ENCODE measurements around the gene MPG. TPM values are rescaled to one million over a fixed set of nuclear protein-coding genes. Genes with fewer than 3 reads are reported as not detected.
"Not testable (repeated sequence)": the region's sequence is repeated elsewhere in the genome, so short reads cannot be mapped to it uniquely, and the experiment has no call there.

Gene MPG
- polyA plus RNA-seq, 2 of the 4 experiments (the other 2 are of a cell fraction), result 25.5 to 54.3 TPM

DNA sequence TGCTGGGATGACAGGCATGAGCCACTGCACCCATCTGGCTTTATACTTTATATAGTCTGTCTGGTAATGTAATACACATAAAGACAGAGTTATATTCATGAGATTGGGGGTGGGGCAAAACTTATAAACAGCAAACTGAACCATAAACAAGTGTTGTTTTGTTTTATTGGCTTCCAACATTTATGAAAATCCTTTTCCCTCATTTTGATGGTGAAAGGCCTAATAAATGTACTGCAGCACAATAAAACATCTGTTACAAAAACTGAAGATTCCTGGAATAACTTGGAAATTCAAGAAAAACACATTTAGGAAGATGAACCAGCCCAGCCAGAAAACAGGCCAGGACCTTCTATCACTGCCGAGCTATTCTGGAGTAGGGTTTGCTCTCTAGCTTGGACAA is 44.3 kb downstream of the MPG start:
- no peak for ATAC-seq
- CTCF ChIA-PET, result no interaction called here

DNA sequence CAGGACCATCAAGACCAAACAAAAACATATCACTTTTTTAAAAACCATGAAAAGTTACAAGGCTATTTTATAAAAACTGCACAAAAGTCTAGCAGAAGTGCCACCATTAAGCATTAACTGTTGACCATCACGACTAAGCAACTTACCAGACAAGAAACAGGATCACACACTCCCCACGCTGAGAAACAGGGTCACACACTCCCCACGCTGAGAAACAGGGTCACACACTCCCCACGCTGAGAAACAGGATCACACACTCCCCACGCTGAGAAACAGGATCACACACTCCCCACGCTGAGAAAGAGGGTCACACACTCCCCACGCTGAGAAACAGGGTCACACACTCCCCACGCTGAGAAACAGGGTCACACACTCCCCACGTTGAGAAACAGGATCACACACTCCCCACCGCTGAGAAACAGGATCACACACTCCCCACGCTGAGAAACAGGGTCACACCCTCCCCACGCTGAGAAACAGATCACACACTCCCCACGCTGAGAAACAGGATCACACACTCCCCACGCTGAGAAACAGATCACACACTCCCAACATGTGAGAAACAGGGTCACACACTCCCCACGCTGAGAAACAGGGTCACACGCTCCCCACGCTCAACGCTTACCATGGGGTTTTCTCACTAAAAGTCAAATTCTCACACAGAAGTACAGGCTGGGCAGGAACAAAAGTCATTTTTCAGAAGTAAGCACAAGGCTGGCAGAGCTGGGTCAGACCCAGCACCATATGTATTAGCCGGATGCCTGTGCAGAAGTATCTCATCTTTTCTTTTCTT is 45.7 kb downstream of the MPG start:
- H3K4me3 ChIP-seq; H3K27ac ChIP-seq; DNase-seq (ENCODE audit: low read depth in 1 of 2, low spot score in 1 of 2); H3K4me2 ChIP-seq; ATAC-seq; H3K4me1 ChIP-seq; POLR2A ChIA-PET; H3K9me3 ChIP-seq; FAIRE-seq: not testable (repeated sequence)
- CTCF ChIA-PET, result interaction anchor here (0.6 to 4.9 kb wide), 5 partner anchors 17 to 238 kb away, joined by 3 to 25 read pairs (median 6); partner anchors contain the start of gene HBQ1
- 84% methylated on average over 16 of the region's 19 CpGs for WGBS (ENCODE audit: missing lambda C conversion rate)

More for the DNA sequence above, 44.3 kb downstream of the MPG start:
- no peaks in the 10 kb centered on the region for H3K9me3 ChIP-seq
- FAIRE-seq, result no peak
- peaks cover 8% of the 10 kb centered on the region for H3K4me1 ChIP-seq
- no peak overlapping the region for H3K4me2 ChIP-seq
- DNase-seq (ENCODE audit: low read depth in 1 of 2, low spot score in 1 of 2), result no peak
- no peak overlapping the region for H3K27ac ChIP-seq
- WGBS (ENCODE audit: missing lambda C conversion rate), result 90% methylated on average over 1 of the region's 1 CpG
- POLR2A ChIA-PET, result no interaction called here
- no peak for TF ChIP-seq BHLHE40 (IDR thresholded peaks at IDR 0.05; ENCODE audit: low read depth, low read length)
- no peak for TF ChIP-seq HOXB5 (CRISPR knock-in tag; IDR thresholded peaks at IDR 0.05)
- TF ChIP-seq TFCP2L1 (CRISPR knock-in tag; IDR thresholded peaks at IDR 0.05), result no peak
- TF ChIP-seq FOSL2 (IDR thresholded peaks at IDR 0.05), result no peak
- TF ChIP-seq FOSL2 (CRISPR knock-in tag; IDR thresholded peaks at IDR 0.05), result no peak
- no peak for TF ChIP-seq HOXB13 (CRISPR knock-in tag; IDR thresholded peaks at IDR 0.05; ENCODE audit: low read depth)
- no peak for TF ChIP-seq CBX8 (IDR thresholded peaks at IDR 0.05)
- no peak overlapping the region for H3K4me3 ChIP-seq

GRCh38 chr16:125011-125410 is 47.0 kb downstream of the MPG start:
- TF ChIP-seq CBX2 (IDR thresholded peaks at IDR 0.05; ENCODE audit: borderline replicate concordance, low read depth), result no peak
- TF ChIP-seq HMGXB4 (CRISPR knock-in tag; IDR thresholded peaks at IDR 0.05; ENCODE audit: borderline replicate concordance), result no peak
- no peak for TF ChIP-seq MAZ (IDR thresholded peaks at IDR 0.05; ENCODE audit: borderline replicate concordance, low read depth, low read length)
- no peak for TF ChIP-seq ESRRA (IDR thresholded peaks at IDR 0.05; ENCODE audit: borderline replicate concordance, low read length)
- TF ChIP-seq SREBF2 (IDR thresholded peaks at IDR 0.05), result no peak
- no peak for TF ChIP-seq NPAS2 (CRISPR knock-in tag; IDR thresholded peaks at IDR 0.05; ENCODE audit: borderline replicate concordance)
- TF ChIP-seq MAFK (IDR thresholded peaks at IDR 0.05; ENCODE audit: partially characterized antibody), result no peak
- TF ChIP-seq FOXS1 (CRISPR knock-in tag; IDR thresholded peaks at IDR 0.05), result no peak
- TF ChIP-seq, protein P1, sequence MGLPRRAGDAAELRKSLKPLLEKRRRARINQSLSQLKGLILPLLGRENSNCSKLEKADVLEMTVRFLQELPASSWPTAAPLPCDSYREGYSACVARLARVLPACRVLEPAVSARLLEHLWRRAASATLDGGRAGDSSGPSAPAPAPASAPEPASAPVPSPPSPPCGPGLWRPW (IDR thresholded peaks at IDR 0.05), result no peak
- TF ChIP-seq E2F6 (IDR thresholded peaks at IDR 0.05; ENCODE audit: borderline replicate concordance, low read depth), result no peak
- no peak for TF ChIP-seq CHD2 (IDR thresholded peaks at IDR 0.05; ENCODE audit: low read length, partially characterized antibody)
- no peak for TF ChIP-seq CTCF (IDR thresholded peaks at IDR 0.05)
- TF ChIP-seq CEBPB (IDR thresholded peaks at IDR 0.05), result no peak
- Histone ChIP-seq H3K9me3 (no peaks in the 10 kb centered on the region), H3K4me1 (no peaks in the 10 kb centered on the region), H3K27ac (no peak overlapping the region), H3K4me3 (no peak overlapping the region), H3K4me2 (no peak overlapping the region)
- CTCF ChIA-PET, result interaction anchor here (0.6 to 4.9 kb wide), 10 partner anchors 12 to 237 kb away, joined by 3 to 25 read pairs (median 4); partner anchors contain the start of gene HBQ1
- POLR2A ChIA-PET, result no interaction called here
- 96% methylated on average over 3 of the region's 3 CpGs for WGBS (ENCODE audit: missing lambda C conversion rate)
- ATAC-seq (no peak), FAIRE-seq (no peak), DNase-seq (ENCODE audit: low read depth in 1 of 2, low spot score in 1 of 2) (no peak)
